HG02678 (cell line): ENCODE measurements around the gene KRT8.
"Not testable (repeated sequence)": the region's sequence is repeated elsewhere in the genome, so short reads cannot be mapped to it uniquely, and the experiment has no call there.

Source experiments
- ATAC-seq: cut with Tn5 transposase; IDR thresholded peaks from one replicate; pipeline ENCODE4 v1.9.1; 2021; ENCODE audit warnings: mild to moderate bottlenecking, moderate library complexity; ENCODE audit not compliant: unreplicated experiment

Gene KRT8

DNA sequence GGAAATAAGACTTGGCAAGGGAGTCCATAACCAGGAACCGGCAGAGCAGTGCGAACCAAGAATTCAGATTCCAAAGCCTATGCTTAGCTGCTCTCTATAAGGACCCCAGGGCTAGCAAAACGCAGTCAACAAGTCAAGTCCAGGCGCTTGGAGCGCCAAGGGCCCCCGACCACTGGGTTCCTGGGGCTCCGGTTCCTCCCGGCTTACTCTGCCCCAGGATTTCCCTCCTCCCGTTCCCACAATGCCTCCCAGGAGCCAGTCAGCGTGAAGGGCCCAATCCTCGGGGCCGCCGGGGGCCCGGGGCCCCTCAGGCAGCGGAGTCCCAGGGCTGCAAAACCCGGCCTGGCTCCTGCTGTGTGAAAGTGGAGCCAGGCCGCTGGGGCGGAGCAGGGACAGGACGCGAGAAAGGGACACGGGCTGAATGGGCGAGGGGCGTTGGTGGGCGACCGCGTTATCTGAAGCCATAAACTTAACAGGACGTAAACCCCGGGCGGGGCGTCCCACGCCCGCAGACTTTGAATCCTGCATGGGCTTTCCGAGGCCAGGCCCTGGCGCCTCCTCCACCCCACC, 1.5 kb downstream of the KRT8 start:
- peak; percentile 62 for ATAC-seq

GRCh38 chr12:52901715-52902541, 2.9 kb downstream of the KRT8 start:
- ATAC-seq = no peak

- no peak for ATAC-seq
These were observed 3.8 kb downstream of the KRT8 start for GRCh38 chr12:52900896-52901714.

DNA sequence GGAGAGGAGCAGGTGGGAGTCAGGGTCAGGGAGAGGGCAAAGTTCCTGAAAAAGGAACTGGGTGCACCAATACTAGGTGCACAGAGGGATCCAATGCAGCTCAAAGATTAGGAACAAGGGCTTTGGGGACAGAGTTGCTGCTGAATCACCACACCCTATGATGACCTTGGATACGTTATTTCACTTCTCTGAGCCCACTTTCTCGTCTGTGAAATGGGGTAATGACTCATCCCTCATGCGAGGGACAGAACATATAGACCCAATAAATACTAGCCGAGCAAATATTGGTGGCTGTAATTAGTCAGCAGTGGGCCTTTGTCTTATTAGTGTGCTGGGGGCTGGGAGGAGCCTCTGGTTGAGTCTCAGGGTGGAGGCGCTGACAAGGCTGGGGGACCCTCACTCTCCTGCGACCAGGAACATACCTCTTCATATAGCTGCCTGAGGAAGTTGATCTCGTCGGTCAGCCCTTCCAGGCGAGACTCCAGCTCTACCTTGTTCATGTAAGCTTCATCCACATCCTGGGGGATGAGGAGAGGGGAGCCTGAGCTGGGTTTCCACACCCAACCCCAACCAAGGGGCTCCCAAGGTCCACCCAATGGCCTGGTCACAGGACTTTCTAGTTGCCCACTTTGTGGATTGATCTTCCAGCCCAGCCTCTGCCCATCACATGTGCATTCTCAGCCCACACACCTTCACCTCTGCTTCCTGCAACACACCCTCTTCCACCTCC, 4.5 kb downstream of the KRT8 start:
- ATAC-seq = no peak

DNA sequence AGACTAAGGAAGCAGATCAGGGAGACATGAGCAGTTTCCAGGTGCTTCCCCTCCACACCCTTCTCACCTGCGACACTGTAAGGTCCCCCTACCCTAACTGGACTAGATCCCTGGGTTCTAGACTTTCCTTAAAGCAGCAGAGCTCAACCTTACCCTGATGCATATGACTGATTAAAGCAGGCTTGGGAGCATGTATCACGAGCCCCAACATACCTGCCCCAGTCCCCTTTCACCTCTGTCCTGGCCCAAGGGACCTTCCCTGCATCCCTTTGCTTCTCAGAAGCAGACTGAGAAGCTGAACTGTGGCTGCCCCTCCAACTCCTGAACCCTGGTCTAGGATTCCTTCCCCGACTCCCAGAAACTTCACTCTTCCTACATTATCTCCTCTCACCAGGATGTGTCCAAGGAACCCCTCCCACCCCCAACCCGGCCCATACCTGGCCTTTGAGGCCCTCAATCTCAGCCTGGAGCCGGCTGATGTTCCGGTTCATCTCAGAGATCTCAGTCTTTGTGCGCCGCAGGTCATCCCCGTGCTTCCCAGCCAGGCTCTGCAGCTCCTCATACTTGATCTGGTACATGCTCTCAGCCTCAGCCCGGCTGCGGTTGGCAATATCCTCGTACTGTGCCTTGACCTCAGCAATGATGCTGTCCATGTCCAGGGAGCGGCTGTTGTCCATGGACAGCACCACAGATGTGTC, 5.4 kb downstream of the KRT8 start:
- ATAC-seq = no peak

- ATAC-seq = no peak
These were observed 8.4 kb downstream of the KRT8 start for GRCh38 chr12:52896190-52897100.

DNA sequence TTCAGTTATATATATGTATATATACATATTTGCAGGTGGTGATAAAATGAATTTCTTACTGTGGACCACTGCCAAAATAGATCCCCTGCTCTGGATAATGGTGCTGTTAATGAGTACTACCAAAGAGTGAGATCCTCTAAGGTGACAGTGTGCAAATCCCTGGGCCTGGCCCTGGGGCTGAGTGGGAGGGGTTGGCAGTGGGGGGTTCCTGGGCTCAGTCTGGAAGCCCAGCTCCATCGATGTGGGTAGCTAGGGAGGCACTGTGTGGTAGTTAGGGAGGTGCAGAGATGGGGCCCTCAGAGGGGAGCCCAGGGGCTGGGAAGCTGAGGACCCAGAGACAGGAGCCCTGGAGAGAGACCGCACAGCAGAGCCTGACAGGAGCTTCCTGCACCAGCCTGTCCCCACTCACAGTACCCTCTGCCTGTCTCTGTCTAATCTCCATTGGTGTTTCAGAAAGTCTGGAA, 9.1 kb downstream of the KRT8 start:
- no peak for ATAC-seq

DNA sequence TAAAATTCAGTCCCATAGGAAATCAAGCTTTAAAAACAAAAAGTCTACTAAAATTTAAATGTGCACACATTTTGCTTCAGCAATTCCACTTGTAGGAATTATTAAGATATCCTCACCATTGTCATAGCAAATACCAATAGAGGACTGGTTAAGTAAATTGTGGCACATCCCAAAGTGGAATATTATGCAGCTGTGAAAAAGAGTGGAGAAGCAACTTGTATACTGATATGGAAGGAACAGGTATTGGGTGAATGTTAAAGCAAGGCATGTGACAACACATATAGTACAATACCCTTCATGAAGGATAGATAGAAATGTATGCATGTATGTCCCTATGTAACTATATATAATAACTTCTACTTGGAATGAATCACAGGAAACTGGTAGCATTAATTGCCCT, 11.9 kb downstream of the KRT8 start:
- no peak for ATAC-seq

GRCh38 chr12:52892207-52892852, 12.5 kb downstream of the KRT8 start:
- no peak for ATAC-seq

DNA sequence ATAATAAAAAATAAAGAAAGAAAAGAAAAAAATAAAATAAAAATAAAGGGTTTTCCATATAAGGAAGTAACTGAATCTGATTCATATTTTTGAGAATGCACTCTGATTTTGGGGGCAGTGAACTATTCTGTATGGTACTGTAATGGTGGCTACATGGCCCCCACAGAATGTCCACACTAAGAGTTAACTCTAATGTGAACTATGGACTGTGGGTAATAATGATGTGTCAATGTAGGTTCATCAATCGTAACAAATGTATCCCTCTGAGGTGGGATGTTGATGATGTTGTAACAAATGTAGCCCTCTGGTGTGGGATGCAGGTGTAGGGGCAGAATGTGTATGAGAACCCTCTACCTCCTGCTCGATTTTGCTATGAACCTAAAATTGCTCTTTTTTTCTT, 13.8 kb downstream of the KRT8 start:
- no peak for ATAC-seq

- no peak for ATAC-seq
These were observed 14.5 kb downstream of the KRT8 start for GRCh38 chr12:52890417-52890816.

DNA sequence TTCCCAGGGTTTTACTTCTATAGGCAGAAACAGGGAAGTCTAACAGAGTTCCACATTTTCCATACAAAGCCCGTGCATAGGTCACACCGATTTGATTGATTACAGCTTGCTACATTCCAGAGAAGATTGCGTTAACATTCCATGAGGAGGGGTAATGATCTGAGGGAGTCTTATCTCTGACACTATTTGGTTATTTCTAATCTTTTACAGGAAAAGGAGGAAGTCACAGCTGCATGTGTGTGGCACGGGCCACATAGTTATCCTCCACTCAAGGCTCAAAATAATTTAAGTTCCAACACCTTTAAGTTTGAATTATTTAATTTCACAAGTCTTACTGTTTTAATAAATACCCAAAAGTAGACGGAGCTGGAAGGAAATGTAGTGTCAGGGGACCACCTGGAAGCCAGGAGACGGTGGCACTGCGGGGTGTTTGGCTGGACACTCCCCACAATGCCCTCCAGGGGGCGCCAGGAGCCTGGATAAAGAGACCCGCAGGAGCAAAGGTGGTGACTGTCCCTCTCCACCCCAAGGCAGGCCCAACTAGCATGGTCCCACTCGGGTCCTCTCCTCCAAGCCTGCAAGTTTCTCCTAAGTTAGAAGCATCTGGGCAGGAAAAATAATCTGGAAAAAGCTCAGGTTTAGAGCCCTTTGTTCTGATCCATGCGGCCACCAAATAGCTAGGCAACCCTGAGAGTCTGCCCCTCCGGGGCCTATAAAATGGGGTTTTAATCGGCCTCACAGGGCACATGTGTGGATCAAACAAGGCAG, 20.2 kb downstream of the KRT8 start:
- ATAC-seq = no peak

GRCh38 chr12:52880499-52880898, 24.4 kb downstream of the KRT8 start:
- not testable (repeated sequence) for ATAC-seq

- ATAC-seq = peak; percentile 60
These were observed 25.2 kb downstream of the KRT8 start for GRCh38 chr12:52879394-52880351.

DNA sequence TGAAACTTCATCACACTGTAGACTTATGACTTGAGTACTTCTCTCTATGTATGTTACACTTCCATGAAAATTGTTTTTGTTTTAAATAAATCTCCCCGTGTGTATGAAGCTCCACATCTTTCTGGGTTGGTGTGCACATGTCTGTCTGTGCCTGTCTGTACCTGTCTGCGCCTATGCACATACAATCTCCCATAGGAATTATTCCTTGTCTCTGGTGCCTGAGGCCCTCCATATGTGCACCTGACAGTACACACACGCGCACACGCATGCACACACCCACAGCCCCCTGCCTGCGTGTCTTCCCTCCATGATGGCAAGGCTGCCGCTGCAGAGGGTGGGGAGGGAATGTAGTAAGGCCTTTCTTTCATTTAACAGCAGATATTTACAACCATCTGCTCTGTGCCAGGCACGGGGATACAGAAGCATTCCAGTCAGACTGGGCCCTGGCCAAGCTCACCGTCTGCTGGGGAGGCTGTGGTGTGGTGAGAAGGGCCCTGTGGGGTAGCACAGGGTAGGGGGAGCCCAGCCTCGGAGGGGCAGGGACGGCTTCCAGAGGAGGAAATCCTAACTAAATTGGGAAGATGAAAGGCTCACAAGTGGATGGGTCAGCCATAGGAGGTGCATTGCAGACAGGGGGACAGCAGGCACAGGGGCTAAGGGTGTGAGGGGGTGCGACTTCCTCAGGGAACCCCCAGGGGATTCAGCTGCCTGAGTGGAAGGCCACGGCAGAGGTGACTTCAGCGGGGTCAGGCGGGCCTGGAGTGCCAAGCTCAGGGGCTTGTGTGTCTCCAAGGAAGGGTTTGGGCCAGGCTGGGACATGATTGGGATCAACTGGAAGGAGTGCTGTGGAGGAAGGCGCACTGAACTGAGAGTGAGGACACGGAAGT, 26.1 kb downstream of the KRT8 start:
- no peak for ATAC-seq

DNA sequence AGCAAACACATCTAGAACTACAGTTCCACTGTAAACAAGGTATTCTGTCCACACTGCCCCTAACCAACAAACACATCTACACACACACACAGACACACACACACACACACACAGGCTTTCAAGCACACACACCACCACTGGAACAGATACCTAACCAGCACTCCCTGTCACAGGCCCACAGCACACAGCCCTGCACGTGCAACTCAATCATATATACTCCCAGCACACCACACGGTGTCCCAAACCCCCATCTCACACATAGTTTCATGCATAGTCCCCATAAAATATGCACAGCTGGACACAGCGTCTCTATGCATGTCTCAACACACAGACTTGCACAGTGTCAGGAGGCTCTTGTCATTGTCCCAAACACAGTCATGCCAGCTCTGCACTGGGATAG, 27.6 kb downstream of the KRT8 start:
- no peak for ATAC-seq
